Endometrial microvascular endothelial cells (primary cell): ENCODE data around the gene NR2F6. TPM values are rescaled to one million over a fixed set of nuclear protein-coding genes. Genes with fewer than 3 reads are reported as not detected.

Source experiments
- in situ Hi-C: cut with HindIII; loops from 2 replicates; pipeline ENCODE4 v1.10.0; 2017; ENCODE audit warnings: low sequenced_read_pairs, low pct_unique_long_range_greater_than_20kb; ENCODE audit errors: inconsistent ontology term
- total RNA-seq: library from RNA; depleted of rRNA; stranded (reverse); fragments of >200 nt; gene quantifications from one replicate; pipeline ENCODE4 v1.2.3, GENCODE V29; 2015; ENCODE audit errors: inconsistent ontology term

The NR2F6 gene
- total RNA-seq, 1 donor from 2014 or later, result 40.9 TPM

DNA sequence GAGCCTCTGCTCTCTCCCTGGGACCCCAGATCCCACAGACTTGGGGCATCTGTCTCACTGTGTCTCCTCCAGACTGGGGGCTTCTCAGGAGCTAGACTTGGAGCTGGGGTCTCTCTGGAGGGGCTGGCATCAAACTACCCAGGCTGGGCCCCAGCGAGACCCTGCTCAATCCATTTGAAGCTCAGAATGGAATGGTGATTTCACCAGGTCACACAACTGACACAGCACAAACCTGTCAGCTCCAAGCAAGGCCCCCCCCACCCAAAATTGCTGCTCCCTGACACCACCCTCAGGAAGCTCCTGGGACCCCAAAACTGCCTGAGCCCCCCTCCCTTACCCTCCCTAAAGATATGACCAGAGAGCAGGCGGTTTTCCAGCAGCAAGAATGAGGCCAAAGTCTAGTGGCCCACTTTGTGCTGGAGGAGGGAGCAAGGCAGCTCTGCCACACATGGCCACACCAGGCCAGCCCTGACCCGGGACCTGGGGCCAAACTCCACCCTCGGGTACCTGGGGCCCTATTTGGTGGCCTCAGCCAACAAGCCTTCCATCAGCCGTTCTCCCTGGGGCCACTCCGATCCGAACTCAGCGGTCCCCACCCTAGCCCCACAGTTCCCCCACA is 2.4 kb downstream of the NR2F6 start:
- in situ Hi-C loops, result no loop called here

DNA sequence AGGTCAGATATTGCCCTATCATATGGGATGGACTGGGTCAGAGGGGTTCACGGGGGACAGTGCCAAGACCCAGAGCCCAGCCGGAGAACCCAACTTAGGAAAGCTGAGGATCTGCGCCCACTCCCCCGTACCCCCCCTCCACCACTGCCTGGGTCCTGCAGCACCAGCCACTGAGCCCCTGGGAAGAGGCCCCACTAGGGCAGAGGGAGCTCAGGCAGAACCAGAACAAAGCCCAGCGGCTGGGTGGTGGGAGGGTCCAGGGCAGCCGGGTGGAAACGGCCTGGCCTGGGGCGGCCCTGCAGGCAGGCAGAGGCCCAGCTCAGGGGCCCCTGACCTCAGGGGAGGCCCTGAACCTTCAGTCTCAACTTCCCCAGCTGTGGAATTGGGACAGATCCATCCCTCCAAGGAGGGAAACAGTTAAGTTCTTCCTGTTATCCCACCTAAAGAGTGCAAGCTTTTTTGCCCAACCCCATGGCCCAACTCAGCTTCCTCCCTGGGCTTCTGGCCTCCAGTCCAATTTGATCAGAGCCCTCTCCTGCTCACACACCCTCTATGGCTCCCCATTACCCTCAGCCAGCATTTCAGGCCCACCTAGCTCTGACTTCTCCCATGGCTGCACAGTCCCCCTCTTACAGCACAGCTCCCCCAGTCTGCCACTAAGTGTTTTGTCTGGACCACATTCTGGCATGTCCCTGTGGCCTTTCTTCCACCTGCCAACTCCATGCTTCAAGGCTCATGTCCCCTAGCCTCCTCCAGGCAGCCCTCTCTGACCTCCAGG is 3.1 kb downstream of the NR2F6 start:
- in situ Hi-C loops, result no loop called here

- in situ Hi-C loops, result no loop called here
Measured at GRCh38 chr19:17240826-17241399, 4.8 kb downstream of the NR2F6 start.

DNA sequence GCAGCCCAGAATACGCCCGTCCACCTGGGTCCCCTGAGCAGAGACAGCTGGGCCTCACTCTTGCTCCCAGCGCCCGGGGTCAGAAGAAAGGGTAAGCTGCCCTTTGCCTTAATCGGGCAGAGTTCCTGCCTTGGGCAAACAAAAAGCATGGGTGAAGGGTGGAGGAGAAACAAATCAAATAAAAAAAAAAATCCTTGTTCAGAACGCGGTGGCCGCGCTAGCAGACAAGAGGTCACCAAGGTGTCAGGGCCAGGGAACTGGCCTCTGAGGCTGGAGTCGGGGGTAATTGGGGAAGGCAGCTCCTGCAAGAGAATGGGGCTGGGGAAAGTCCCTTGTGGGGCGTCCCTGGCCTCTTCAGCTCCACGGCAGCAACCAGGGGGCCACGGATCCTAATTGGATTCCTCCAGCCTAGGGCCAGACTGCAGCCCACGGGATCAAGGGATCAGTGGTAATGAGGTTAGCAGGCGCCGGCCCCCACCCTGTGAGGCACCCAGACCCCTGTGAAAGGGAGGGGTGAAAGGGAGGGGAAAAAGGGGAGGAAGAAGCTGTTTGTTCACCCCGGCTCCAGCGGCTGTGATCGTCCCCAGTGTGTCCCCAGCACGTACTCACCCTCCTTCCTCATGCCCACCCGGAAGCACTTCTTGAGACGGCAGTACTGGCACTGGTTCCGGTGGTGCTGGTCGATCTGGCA is 5.5 kb downstream of the NR2F6 start:
- in situ Hi-C loops, result no loop called here

DNA sequence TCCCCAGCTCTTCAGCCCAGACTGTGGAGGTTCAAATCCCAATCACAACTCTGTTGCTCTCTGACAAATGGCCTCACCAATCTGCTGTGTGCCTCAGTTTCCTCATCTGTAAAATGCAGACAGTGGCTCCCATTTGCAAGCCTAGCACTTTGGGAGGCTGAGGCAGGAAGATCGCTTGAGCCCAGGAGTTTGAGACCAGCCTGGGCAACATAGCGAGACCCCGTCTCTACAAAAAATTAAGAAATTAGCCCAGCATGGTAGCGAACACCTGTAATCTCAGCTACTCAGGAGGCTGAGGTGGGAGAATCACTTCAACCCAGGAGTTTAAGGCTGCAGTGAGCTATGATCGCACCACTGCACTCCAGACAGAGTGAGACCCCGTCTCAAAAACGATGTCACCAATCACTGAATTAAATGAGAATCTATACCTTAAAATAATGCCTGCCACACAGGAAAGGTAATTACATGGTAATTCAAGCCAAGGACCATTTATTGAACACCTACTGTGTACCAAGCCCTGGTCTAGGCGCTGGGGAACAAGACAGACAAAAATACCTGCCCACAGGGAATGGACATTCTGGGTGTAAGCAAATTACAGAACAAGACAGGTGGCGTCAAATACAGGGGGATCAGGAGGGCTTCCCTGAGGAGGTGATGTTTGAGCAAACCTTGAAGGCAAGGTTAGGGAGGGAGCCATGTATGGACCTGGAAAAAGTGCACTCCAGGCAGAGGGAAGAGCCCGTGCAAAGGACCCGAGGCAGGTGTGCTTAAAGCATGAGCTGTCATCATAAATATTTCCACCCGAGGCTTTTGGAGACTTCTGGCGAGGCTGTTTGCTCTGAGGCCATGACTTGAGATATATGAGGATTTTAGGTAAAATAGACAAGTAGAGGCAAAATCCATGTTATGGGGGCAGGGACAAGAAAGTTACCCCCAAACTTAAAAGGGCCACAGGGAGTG is 7.7 kb downstream of the NR2F6 start:
- in situ Hi-C loops, result no loop called here

DNA sequence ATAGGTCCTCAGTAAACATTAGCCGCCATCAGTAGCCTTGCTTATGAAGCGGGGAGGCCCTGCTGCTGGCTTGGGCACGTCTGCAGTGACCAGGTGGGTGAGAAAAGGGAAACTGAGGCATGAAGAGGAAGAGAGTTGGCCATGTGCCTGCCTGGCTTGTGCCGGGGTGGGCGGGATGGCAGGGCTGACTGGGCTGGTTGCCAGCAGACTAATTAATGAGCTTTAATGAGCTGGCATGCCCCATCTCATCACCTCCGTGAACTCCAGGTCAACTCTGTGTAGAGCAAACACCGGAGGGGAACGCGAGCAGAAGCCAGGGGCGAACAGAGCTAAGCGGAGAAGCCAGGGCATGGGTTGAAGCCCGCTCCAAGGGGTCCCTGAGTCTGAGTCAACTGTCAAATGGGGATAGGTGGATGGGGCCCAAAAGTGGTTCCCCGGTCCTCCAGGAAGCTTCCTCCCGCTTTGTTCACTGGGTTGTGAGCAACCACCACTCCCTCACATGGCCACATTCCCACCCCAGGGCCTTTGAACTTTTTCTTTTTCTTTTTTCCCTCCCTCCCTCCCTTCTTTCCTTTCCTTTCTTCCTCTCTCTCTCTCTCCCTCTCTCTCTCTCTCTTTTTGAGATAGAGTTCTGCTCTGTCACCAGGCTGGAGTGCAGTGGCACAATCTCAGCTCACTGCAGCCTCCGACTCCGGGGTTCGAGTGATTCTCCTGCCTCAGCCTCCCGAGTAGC is 8.7 kb downstream of the NR2F6 start:
- in situ Hi-C loops, result no loop called here

DNA sequence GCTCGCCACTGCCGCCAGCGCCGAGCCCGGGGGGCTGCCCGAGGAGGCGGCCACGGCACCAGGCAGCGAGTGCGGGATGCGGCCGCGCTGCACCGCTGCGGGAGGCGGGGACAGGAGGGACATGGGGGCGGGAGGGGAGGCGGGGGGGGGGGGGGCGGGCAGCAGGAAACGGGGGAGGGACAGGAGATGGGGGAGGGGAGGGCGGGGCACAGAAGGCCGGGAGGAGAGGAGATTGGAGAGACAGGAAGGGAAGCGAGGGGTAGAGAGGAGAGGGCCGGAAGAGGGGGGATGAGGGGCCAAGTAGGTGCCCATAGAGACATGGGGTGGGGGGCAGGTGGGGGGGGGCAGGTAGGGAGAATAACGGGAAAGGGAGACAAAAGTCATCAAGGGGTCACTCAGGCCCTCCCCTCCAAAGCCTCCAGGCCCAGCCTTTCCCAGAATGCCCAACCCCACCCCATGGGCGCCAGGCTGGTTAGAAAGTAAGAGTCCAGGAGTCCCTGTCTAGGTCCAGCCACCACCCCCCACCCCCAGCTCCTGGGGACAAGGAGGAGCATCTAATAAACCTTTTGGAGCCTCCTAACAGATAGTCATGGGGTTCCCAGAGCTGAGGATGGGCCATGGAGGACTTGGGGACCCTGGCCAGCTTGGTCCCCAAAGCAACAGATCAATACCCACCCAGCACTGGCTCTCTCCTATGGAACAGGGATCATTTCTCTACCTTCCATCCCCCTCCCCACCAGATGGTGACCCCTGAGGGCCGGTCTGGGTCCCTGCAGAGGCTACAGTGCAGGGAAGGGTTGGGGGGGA is 9.5 kb downstream of the NR2F6 start:
- in situ Hi-C loops, result no loop called here

GRCh38 chr19:17235300-17235970 is 10.3 kb downstream of the NR2F6 start:
- in situ Hi-C loops, result no loop called here

GRCh38 chr19:17234911-17235299 is 10.8 kb downstream of the NR2F6 start:
- in situ Hi-C loops, result no loop called here

DNA sequence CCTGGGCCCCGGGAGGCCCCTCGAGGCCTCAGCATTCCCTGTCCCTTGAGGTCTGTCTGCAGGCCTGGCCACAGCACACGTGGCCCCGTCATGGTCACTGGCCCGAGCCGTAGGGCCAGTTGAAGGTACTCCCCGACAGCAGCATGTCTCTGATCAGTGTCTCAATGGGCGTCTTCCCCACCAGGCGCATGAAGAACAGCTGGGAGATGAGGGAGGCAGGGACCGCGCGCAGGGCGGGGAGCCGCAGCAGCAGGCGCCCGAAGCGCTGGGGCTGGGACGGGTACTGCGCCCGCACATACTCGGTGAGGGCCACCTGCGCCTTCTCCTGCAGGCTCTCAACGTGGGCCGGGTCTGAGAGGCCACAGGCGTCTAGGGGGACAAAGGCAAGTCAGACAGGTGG is 13.5 kb downstream of the NR2F6 start:
- in situ Hi-C loops, result no loop called here

DNA sequence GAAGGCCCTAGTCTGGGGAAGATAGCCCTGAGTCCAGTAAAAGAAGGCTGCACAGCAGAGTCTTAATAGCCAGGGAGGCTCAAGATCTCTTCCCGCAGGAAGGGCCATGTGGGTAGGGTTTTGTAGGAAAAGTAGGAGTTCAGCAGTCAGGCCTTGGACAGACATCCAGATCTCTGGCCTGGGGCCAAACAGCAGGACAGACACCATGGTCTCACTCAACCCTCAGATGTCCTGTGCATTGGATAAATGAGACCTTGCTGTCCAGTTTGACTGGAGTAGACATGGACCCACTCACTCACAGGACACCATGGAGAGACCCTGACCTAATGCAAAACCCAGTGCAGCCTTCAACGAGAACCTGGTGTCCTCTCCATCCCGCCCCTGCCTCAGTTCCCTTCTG is 15.8 kb downstream of the NR2F6 start:
- in situ Hi-C loops, result no loop called here

GRCh38 chr19:17227798-17228367 is 17.8 kb downstream of the NR2F6 start:
- in situ Hi-C loops, result no loop called here

DNA sequence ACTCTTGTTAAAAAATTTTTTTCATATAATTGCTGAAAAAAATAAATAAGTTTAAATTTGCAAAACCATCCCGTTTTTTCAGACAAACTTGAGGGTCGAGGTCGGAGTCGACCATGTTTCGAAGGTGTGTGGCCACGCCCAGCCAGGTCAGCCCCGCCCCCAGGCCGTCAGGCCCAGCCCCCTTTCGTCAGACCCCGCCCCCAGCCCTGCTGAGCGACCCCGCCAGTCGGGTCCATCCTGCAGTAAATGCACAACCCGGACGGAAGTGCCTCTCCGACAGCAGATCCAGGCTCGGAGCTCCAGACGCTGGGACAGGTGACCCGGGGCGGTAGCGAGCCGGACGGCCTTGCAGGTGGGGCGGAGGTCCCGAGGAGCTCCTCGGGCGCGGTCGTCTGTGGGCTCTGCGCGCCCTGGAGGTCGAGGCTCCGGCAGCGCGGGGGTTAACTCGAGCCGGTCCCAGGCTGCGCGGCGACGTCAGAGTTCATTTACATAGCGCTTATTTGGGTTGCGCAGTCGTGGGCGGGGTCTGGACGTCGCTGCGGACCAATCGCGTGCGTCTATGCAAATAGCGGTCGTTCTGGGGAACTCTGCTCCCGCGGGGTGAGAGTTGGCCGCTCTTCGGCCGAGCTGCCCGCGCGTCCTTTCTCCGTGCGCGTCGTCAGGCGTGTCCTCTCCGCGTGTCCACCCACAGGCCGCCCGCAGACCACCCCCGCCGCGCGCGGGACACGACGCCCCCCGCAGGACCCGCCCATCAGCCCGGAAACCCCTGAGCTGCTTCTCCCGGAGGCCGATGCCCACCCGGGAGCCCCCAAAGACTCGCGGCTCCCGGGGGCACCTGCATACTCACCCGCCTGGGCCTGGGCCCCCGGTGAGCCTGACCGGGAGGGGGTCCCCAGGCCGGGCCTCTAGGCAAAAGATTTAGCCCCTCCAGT is 19.5 kb downstream of the NR2F6 start, which contains the start of gene OCEL1:
Gene OCEL1 (plus strand): TSS at position 225 of the 932 bp plus-strand sequence. CDS start 22 bp downstream, at position 247.
- in situ Hi-C loops, result no loop called here

DNA sequence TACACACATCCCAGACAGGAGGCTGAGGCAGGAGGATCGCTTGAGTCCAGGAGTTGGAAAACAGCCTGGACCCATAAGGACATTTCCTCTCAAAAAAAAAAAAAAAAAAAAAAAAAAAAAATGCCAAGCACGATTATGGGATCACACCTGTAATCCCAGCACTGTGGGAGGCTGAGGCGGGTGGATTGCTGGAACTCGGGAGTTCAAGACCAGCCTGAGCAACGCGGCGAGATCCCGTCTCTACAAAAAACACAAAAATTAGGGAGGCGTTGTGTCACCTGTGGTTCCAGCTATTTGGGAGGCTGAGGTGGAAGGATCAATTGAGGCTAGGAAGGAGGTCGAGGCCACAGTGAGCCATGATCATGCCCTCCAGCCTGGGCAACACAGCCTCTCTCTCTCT is 20.7 kb downstream of the NR2F6 start:
- in situ Hi-C loops, result no loop called here

DNA sequence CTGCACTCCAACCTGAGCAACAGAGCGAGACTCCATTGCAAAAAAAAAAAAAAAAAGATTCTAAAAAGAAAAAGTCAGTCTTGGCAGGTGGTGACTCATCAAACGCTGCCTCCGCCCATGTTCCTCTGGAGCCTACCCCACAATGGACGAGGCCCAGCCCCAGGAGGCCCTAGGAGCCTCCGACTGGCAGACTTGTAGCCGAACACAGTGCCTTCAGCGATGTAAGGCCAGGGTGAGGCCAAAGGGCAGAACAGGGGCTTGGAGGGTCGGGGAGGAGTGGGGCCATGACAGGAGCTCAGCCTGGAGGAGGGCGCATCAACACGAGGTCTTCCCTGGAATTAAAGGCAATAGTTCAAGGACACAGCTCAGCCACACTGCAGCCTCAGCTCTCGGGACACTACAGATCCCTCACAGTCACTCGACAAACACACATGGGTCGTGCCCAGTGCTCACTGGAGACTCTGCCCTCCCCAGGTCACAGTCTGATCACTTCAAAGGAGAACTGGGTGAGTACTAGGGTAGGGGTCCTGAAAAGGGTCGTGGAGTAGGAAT is 25.4 kb downstream of the NR2F6 start:
- in situ Hi-C loops, result no loop called here
